GM18867 (cell line): ENCODE results near the gene OPRD1.

Experiments
- ATAC-seq: cut with Tn5 transposase; IDR thresholded peaks from one replicate; pipeline ENCODE4 v1.9.1; 2021; ENCODE audit warnings: mild to moderate bottlenecking, moderate library complexity; ENCODE audit not compliant: unreplicated experiment

OPRD1 gene

DNA sequence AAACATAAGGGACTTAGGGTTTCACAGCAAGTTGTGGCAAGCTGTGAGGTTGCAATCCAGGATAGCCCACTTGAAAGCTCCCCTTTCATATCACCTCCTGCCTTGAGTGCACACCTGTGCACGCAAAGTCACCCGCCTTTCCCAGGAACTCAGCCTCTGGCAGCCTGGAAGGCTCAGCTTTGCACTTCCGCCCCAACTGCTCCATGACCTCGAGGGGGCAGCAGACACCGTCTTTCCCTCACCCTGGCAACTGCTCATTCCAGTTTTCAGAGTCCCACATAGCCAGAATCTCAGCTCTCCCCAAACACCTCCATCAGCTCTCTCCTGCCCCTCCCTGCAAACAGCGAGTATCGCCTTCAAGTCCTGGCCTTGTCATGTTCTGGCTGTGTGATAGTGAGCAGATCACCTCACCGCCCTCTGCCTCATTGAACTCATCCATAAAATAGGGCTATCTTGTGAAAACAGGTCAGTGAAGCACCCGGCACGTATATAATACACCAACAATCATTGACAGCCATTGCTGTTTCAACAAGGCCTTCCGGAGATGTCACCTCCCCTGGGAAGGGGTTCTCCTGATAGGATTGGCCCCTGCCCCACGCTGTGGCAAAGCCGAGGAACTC is 70.1 kb downstream of the OPRD1 start:
- ATAC-seq: no peak

DNA sequence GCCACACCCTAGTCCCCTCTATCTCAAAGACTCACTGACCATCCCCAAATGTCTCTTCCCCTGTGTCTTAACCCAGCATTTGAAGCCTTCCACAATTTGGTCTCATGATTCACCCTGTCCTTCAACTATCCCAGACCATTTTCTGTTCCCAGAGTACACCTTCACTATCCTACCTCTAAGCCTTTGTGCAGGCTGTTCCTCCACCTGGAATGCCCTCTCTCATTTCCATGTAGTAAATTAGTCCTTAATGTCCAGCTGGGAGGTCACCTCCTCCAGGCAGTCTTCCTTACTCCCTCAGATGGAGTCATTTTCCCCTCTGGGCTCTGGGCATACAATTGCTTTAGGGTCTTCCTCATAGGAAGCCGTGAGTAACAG is 71.3 kb downstream of the OPRD1 start:
- ATAC-seq: no peak

DNA sequence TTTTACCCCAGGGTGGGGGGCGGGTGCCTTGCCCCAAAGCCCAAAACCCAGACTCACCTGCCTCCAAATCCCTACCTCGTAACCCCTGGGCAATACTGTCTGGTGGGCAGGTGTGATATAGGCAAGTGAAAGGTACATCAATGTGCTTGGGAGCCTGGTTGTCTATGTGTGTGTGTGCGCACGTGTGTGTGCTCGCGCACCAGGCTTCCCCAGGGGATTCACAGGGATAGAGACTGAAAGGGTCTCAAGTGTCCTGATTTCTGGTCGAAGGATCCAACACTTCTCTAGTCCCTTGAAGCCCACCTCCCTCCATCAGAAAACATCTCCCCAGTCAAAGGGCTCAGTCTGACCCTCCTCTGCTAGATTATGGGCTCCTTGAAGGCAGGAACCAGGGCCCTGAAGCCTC is 73.5 kb downstream of the OPRD1 start:
- ATAC-seq: no peak

DNA sequence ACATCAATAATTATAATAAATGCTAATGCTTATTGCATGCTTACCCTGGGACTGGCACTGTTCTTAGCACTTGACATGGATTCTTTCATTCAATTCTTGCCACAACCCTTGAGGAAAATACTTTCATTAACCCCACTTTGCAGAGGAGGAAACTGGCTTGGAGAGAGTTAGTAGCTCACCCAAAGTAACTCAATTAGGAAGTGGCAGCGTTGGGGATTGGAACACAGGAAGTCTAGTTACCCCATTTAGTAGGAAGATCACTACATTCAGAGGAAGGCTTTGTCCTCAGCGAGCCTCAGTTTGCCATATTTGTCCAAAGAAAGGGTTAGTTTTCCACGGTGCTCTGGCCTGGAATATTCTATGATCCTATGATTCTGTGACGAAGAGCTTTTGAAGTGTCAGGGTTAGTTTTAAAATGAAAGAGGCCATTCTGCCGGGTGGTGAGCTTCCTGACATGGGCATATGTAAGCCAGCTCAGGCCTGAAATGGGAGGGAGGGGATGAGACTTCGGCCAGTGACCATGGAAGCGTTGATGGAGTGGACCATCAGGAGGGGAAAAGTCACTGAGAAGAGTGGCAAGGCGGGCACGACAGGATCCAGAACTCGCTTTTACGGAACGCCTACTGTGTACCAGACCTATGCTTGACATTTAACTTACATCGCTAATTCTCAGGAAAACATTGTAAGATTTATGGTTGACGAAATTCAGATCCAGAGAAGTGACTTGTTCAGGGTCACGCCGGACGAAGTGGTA is 74.2 kb downstream of the OPRD1 start:
- ATAC-seq: no peak

DNA sequence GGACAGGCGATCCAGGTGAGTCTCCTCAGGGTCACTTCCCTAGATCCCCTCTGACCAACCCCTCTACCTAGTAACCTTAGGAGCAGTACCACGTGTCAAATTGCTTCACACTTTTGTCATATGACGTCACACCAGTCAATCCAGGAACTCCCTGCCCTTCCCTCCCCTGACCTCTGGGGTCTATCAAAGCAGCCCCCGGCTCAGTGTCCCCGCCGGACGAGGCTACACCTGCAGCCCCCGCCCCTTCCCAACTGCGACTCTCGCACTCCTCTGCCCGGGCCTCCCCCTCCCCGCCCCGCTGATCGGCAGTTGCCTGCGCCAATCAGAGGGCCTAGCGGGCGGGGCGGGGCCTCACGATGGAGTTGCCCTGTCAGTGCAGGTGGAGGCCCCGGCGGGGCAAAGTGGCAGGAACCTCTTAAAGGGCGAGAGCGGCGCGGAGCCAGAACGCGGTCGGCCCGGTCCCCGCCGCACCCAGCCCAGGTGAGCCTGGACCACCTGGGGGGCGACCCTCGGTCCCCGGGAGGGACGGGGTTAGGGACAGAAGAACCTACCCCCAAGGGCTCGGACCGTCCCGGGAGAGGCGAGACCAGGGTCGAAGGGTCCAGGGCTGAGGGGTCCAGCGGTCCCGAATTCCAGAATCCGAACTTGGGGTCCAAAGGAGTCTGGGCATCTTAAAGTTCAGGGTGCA is 74.9 kb downstream of the OPRD1 start:
- peak; percentile 67 for ATAC-seq

DNA sequence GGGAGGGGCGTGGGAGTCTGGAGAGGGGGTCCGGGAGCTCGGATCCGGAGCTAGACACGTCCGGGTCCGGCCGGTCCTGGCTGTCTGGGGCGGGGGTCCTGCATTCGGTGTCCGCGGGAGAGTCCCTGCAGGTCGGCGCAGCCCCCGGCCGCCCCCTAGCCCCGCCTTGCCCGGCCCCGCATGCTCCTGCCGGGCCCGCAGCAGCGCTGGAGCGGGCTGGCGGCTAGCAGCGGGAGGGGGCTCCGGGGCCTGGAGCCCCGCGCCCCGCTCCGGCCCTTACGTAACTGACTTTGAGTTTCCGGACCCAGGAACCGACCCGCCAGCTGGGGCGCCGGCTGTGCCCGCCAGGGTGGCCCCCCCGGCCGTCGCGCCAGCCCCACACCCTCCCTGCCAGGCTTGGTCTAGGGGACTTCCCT is 75.5 kb downstream of the OPRD1 start:
- ATAC-seq: peak; percentile 17

DNA sequence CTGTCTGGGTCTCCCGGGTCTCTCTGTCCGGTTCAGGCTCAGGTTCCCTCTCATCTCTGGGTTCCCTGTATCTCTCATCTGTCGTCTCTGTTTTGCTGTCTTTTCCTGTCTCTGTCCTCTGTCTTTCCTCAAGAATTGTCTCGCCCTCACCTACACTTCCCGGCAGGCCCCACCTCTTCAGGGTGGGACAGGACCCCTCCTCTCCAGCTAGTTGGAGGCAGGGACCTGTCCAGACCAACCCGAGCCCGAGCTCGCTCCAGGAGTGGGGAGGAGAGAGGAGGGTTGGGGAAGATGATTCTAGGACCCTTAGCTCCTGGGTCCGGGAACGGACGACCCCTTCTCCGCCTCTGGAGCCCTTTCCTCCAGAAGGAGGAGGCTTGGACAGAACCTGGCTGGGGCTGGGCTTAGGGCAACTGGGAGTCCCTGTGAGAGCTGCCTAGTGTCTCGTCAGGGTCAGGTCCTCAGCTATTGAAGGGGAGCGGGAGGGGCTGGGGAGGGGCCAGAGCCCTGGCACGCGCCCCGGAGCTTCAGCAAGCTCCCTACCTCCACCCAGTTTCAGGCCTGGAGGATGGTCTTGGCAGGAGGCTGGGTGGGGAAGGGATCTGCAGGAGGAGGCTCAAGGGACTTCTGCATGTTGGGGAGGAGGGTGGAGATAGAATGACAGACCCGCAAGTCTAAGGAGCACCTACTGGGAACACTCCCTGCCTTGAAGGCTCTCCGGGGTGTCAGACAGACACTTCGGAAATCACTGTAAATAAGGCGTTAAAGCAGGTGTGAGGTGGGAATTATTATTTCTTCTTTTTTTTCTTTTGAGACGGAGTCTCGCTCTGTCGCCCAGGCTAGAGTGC is 76.1 kb downstream of the OPRD1 start:
- no peak for ATAC-seq

DNA sequence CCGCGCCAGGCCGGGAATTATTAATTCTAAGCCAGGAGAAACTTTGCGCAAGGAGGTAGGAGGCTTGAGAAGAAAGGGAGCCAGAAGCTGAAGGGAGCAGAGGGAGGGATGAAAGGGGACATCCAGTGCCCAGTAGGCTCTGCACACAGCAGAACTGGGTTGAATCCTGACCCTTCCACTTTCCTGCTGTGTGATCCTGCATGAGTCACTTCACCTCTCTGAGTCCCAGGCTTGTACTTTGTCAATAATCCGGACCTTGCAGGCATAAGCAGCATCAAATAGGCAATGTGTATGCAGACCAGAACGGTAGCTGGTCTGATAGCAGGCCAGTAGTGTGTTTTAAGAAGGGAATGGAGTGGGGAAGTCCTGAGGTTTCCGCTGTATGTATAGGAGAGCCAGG is 76.9 kb downstream of the OPRD1 start:
- no peak for ATAC-seq

DNA sequence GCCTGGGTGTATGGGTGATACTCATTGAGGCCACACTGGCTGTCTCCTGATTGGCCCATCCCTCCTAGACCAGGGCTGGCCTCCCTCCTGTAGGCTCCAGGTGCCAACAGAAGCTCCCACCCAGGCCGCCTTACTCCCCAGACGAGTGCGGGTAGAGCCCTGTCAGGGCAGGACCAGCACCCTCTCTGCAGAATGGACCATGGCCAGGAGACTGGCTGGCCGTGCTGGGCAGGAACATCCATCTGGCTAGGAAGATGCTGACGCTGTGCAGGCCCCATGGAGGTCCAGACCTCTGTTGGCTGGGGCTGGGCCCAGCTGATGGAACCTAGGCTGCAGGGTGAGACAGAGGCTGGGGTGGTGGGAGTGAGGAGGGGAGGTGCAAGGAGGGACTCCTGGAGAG is 77.4 kb downstream of the OPRD1 start:
- ATAC-seq: no peak

DNA sequence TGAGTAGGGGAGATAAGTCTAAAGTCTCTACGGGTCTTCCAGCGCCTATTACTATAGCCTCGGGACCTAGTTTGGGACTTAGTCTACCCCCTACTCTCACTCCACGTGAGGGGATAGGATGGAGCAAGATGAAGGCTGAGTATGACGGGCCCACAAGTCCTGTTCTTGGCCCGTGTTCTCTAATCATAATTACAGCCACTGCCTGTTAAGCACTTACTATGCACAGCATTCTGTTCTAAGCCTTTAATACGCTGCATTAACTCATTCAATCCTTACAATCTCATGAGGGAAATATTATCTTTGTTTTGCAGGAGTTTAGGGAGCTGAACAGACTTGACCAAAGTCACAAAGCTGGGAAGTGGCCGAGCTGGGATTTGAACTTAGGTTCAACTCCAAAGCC is 78.5 kb downstream of the OPRD1 start:
- ATAC-seq: no peak

DNA sequence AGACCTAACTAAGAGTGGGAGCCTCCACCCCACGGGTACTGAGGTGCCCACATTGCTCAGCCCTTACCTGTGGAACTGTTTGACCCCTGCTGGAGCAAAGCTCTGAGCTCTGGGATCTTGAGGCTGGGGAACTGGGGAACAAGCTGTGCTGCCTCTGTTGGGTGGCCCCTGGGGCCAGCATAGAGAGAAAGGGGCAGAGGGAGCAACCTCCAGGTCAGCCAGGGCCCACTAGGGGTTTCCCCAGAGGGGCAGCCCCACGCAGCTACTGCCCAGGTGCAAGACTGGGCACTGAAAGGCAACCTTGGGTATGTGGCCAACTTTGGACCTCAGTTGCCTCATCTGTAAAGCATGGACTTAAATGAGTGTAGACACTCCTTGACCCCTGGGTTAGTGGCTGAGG is 78.9 kb downstream of the OPRD1 start:
- ATAC-seq: no peak

DNA sequence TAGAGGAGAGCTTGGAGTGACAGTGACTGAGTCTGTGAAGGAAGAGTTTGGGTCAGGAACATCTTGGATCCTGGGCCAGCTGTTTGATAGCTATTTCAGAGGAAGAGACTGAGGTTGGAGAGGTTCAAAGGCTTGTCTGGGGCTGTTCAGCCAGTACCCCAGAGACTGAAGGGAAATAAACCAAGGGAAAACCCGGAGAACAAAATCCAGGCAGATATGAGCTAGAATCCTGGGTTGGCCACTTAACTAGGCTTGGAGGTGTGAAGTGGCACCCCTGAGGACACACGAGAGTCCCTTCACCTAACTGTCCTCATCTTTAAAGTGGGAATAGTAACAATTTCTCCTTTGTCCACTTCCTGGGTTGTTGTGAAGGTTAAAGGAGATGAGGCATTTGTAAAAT is 79.3 kb downstream of the OPRD1 start:
- no peak for ATAC-seq

DNA sequence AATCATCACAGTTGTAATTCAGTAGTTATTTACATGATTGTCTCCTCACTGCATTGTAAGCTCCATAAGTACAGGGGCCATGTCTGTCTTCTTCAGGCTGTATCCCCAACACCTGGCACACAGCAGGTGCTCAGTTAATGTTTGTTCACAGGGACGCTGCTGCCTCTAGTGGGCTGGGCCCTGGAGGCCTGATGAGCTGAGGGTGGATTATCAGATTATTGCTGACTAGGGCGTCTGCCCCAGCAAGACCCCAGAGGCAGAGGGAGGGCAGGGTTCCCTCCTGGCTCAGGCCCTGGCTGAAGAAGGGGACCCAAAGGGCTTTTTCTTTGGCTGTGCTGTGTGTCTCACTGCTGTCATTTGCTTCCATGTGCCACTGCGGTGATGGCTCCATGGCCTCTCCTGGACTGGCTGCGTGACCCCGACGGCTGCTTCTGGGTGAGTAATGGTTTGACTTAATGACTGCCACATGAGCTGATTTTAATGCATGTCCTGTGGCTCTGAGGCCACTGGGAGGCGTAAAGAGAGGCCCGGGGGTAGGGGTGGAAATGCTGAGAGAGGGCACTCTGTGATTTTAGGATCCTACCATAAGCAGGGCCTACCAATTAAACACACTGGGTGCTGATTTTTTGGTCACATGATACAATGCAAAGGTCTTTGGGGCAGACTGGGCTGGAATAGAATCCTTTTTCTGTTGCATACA is 81.6 kb downstream of the OPRD1 start:
- ATAC-seq: no peak

DNA sequence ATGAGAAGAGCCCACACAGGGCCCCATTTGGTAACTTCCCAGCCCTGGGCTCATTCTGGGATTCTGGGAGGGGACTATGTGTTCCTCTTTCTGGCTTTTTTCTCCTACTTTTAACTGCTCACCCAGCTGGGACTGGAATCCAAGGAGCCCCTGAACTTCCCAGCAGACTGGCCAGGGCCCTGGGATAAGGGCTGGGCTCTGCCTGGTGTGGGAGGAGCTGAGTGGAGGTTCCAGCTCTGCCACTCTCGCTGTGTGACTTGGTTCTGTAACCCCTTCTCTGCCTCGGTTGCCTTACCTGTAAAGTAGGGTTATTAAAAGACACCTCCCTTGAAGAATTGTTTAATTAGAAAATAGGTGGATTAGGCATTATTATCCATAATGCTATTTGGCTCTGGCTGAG is 82.8 kb downstream of the OPRD1 start:
- no peak for ATAC-seq

DNA sequence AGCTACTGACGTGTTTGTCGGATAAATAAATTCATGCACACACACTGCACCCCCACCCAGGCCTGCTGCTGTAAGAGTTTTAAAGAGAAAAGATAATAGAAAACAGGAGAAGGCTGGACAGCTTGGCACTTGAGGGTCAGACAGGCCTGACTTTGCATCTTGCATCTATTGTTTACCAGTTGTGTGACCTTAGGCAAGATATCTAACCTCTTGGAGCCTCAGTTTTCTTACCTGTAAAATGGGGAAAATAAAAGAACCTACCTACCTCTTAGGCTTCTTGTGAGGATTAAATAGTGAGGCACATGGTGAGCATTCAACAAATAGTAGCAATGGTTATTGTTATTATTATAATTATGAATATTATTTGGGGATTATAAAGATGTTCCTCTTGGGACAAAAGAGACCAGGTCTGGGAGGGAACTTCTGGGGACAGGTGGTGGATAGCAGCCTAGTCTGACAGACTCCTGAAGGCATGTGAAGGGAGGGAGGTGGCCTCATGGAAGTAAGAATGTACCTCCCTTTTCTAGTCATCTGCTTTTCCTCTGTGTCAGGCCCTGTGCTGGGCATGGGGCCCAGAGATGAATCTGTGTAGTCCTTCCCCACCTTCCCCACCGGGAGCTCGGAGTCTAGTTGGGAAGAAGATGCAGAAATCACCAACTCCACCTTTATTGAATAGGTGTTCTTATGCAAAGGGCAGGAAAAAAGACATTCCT is 84.1 kb downstream of the OPRD1 start:
- no peak for ATAC-seq

DNA sequence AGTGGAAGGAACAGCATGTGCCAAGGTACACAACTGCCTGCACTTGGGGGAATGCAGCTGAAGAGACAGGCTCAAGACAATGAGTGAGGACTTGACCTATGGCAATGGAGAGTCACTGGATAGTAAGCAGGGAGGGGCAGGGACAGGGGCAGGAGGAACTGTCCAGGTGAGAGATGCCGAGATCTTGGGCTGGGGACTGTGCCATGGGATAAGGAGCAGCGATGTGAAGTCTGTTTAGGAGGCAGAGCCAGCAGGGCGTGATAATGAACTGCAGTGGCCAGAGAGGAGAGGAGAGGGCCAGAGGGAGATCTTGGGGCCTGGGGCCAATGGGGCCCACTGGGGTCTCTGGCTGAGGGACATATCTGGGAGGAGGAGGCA is 84.6 kb downstream of the OPRD1 start:
- ATAC-seq: no peak

DNA sequence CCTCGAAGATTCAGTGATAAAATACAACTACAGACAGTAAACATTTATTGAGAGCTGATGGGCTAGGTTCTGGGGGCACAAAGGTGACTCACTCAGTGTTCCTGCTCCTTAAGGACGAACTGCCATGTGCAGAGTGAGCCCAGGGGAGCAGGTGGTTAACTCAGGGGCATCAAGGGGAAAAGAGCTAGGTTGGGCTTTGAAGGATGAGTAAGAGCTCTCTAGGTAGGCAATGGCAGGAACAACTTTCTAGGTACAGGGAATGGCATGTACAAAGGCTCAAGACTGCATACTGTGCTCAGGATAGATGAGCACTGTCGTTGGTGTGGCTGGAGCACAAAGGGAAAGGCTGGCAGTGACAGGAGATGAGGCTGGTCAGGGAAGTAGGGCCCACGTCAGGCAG is 85.8 kb downstream of the OPRD1 start:
- no peak for ATAC-seq

DNA sequence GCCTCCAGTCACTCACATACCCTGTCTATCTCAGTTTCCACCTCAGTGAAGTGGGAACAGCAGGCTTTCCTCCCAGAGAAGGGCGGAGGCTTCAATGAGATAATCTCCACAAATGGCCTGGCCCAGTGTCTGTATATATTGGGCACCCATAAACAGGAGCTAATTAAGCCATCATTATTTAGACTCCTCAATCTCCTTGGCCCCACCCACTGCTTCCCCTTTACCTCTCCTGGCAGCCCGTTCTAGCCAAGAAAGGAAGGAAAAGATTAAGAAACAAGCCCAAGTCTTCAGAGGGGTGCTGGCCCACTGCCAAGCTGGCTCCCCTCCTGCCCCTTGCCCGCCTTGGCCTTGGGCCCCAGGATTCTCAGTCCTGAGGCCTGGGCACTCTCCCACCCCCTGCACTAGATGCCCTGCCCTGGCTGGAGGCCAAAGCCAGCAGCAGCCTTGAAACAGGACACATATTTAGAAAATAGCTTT is 86.5 kb downstream of the OPRD1 start:
- no peak for ATAC-seq

DNA sequence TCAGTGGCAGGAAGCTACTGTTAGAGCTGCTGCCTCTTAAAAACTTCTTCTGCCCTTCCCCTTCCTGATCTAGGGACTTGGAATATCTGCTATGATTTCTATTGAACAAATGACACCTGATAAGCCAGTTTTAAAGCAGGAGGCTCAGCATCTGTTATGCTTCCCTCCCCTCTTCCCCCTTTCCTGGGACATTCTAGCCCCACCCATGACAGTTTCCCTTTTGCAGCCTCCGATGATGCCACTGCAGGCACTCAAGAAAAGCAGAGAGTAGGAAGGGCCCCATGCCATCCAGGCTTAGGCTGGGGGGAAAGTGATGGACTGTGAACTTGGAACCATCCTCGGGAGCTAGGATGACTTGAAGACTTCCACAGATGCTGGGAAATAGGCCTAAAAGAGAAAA is 87.3 kb downstream of the OPRD1 start:
- no peak for ATAC-seq

DNA sequence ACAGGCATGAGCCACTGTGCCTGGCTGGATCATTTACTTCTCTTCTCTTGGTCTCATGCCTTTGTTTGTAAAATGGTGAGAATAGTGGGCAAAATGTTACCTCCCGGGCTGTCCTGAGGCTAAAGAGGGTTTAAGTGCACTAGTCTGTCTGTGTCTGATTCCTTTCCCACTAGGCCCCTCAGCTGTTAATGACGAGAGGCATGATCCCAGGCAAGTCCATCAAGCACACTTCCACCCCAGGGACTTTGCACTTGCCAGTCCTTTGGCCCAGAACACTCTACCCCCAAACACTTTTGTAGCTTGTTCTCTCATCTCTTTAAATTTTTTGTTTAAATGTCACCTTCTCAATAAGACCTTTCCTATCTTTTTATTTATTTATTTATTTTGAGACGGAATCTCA is 88.6 kb downstream of the OPRD1 start:
- ATAC-seq: no peak
